Effector CD4-positive, alpha-beta T cell (primary cell): Measurements from ENCODE around the gene EIF3I.

Experiments
- DNase-seq: peaks from one replicate; pipeline ENCODE4 v3.0.0-alpha.2; 2020
- total RNA-seq: gene quantifications from one replicate; lab custom pipeline; 2026; lab: John Stamatoyannopoulos, UW

EIF3I gene
- 99.8 reads per million, percentile 82 among the genes with 10 or more reads in this experiment for total RNA-seq

DNA sequence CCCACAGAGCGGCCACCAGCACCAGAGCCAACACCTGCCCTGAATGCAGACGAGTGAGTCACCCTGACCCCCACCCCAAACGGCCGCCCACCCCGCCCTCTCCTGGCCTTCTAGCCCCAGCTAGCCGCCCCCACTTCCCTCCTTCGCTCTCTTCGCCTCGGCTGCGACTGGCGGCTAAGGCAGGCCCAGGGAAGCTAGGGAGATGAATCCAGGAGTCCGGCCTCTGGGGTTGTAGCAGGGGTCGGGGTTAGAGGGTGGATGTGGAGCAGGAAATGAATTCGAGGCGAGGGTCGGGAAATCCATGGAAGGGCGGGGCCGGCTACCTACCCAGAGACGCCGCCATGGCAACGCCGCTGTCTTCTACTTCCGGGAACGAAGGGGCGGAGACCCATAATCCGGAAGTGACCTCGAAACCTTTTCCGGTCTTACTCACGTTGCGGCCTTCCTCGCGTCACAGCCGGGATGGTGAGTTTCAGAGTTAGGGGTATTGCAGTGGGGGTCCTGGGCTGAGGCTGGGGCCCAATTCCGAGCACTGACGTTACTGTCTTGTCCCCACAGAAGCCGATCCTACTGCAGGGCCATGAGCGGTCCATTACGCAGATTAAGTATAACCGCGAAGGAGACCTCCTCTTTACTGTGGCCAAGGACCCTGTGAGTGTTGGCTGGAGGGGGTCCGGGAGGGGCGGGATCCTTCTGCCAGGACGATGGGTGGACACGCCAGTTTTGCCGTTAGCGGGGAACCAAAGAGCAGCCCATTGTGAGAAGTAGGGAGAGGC, at the start of gene EIF3I, which contains the start of gene TMEM234:
Gene EIF3I (plus strand): TSS at position 428 of the 776 bp plus-strand sequence. CDS start 35 bp downstream, at position 463.
Gene TMEM234 (minus strand): TSS at position 374 of the 776 bp plus-strand sequence. CDS start 31 bp downstream, at position 343.
- peak; percentile 90 for DNase-seq

DNA sequence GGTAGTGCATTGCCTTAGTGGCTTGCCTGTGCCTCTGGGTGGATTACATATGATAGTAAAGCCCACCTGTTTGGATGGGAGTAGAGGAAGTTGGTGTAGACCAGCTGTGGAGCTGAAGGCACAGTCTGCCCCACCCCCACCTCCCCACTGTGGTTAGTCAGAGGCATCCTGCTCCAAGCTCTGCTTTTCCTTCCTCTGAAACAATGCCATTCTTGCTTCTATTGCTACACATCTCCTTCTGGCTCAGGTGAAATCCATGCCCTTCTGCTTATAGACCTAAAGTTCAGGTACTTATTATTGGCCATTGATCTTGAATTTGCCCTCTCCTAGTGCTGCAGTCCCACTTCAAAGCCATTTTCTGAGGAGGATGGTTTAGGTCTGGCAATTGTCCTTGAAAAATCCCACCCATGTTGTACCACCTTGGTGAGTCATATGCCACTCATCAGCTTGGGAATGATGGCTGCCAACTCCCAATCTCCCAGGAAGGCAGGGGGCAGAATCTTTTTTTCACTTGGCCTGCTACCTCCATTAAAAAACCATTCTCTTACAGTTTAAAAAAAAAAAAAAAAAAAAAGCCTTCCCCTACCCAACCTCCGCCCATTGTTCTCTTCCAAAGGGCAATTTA, 49.5 kb upstream of the EIF3I start:
- DNase-seq: no peak

DNA sequence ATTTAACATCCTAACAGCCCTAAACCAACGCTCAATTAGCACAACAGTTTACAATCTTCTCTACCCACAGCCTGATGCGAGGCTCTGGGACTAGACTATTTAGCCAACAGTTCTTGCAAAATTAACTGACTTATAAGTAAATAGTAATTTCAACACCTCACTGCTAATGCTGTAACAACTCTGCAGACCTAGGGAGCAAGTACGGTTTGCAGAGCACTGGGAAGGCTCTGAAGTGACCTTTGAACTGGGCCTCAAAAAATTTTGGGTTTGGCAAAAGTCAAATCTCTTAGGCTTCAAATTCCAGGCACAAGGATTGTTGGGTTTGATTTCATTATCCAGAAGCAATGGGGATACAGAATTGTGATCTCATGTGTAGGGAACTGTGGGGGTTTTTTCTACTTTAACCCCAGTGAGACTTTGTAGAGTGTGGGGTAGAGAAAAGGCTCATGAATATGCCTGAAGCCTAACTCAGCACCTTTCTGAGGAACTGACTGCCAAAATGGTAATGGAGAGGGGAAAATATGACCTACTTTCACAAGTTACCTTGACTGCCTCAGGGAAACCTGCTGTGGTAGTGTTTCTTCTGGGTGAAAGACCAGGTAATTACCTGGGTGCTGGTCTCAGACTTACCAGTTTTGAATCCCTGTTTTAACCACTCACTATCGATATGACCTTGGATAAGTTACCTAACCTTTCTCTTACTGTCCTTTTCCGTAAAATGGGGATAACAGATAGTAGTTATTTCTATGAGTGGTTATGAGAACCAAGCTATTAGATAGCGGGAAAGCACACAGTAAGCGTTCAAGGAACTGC, 43.6 kb upstream of the EIF3I start:
- DNase-seq: no peak

DNA sequence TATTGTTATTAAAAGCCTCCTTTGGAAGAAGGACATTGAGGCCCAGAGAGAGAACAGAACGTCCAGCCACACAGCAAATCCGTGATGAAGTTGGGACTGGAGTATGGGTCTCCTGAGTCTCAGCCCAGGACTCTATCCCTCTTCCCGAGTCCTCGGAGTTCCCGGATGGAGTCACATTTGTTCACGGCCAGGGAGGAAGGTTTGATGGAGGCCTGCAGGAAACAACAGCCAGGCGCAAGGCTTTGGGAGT, 43.1 kb upstream of the EIF3I start:
- DNase-seq: no peak

DNA sequence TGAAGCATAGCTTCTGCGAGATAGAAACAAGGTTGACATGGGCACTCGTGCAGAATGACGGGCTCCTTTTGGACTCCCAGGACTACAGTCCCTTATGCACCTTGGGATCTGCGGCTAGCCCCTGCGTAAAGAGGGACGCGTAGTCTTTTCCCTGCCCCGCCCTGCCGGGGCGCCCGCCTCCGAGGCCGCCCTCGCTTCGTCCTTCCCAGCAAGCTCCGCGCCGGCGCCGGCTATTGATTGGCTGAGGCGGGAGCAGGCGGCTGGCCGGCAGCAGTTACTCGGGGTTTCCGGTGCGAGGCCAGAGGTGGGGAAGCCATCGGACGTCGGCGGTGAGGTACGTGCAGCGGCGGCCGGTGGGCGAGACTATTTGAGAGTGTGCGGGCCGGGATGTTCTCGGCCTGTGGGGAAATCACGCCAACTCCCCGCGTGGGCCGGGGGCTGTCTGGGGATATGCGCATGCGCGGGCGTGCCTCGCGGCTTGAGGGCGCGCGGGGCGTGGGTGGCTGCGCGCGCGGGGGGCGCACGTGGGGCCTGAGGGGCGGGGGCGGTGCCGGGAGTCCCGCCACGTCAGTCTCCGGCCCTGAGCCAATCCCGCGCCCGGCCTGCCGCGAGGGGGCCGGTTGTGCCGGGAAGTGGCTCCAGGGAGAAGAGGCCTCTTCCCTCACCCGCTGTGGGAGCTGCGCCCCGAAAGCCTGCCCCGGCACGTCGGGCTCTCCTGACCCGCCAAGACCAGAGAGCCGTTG, 42.6 kb upstream of the EIF3I start, which contains the start of gene TXLNA:
Gene TXLNA (plus strand): TSS at position 233 of the 743 bp plus-strand sequence. CDS start 671 bp downstream, outside the sequence.
- peak; percentile 82 for DNase-seq

DNA sequence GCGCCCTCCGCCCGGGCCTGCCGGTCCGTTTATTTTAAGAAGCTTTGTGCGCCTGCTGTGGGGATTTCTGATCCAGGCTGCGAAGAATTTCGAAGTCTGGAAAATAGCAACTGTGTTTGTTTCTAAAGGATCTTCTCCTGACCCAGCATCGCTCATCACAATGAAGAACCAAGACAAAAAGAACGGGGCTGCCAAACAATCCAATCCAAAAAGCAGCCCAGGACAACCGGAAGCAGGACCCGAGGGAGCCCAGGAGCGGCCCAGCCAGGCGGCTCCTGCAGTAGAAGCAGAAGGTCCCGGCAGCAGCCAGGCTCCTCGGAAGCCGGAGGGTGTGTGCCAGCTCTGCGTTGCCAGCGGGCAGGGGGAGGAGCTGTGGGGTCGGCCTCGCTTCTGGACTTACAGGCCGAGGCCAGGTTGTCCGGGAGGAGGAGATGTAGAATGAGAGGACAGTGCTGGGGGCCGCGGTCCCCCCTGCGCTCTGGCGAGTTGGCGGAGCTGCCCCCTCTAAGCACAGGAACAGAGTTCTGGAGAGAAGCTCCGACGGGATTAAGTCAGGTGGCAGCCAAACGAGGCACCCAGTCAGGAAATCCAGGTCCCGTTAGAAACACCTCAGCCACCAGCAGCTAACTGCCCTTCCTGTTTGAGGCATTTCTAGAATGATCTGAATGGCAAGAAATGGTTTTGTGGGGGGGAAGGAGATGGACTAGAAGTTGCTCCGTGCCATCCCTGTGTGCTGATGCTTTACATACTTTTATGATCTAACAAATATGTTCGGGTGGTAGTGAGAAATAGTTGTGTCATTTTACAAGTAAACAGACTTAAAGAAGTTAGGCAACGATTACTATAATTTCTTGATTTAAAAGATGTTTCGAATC, 41.8 kb upstream of the EIF3I start:
- no peak for DNase-seq

DNA sequence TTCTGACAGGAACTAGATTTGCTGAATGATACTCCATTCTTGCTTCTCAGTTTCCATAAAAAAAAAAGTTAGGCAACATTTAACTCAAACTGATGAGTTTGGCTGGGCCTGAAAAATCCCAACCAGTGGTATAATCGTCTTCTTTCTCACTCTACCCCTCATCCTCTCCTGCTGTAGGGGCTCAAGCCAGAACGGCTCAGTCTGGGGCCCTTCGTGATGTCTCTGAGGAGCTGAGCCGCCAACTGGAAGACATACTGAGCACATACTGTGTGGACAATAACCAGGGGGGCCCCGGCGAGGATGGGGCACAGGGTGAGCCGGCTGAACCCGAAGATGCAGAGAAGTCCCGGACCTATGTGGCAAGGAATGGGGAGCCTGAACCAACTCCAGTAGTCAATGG, 41.1 kb upstream of the EIF3I start:
- DNase-seq: no peak

DNA sequence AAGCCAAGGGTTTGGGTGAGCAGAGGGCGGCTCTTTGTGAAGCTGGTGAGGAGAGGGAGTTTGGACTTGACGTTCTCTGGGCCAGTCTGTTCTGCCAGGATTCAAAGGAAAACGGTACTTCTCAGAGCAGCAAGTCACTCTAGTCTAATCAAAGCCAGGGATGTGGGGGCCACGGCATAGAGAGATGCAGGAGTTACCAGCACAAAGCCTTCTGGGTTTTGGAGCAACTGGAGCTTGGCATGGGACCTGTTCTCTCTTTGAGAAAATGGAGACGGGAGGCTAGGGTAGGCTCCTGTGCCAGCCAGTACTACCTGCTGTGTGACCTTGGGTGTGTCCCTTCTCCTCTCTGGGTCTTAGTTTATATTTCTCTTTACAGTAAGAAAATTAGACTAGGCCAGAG, 40.6 kb upstream of the EIF3I start:
- no peak for DNase-seq

DNA sequence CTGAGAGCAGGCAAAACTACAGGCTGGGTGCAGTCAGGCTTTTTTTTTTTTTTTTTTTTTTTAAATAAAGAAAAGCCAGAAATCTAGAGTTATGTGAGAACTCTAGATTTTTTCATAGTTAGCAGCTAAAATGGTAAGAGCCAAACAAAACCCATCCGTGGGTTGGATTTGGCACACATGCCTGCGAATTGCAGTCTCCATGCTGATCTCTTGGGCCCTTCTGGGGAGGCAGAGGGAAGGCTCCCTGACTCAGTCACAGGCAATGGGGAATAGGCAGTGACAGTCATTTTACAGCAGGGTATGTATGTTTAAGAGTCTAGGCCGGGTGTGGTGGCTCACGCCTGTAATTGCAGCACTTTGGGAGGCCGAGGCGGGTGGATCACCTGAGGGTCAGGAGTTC, 40.1 kb upstream of the EIF3I start:
- DNase-seq: no peak

DNA sequence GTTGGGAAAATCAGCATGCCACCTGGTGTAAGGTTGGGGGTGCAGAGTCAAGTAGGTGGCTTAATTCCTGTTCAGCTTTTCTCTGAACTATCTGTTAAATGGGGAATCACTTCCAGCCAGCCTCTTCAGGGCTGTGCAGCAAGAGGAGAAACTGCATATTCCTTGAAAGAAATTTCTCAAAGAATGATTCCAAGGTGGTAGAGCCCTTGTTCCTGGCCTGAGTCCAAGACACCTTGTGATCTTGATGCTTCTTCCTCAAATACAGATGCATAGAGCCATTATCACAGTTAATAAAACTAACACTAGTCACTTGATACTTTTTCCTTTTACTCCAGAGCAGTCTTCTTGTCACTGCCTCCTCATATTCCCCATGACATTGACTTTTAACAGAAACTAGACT, 37.6 kb upstream of the EIF3I start:
- DNase-seq: no peak

DNA sequence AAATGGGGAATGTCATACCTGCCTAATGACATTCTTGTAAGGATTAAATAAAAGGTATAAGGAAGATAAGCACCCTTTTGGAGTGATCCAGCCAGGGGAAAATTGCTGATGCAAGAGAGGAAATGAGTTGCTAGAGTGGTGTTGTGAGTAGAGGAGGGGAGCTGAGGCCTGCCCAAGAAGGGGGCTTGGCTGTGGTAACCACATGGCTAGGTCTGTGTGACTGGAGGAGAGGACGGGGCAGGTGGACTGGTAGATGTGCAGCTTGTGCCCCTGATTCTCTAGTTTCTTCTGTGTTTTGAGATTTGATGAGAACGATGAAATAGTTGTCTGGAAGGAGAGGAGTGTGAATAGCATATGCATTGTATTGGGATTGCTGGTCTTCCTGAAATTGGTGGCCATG, 36.1 kb upstream of the EIF3I start:
- no peak for DNase-seq

DNA sequence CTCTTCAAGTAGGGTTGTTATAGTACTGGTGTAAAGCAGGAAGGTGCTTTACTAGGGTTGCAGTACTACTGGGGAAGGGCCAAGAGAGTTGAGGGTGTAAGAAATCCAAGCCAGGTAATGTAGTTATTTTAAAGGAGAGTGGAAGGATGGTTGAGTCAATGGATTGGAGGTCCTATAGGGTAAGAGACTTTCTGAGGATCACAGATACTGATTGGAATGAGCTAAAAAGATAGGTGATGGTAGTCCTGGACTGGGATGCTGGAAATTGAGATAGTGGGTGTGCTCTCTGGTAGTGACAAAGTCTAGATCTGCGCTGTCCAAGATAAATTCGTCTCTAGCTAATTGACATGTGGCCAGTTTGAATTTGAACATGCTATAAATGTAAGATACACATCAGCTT, 35.7 kb upstream of the EIF3I start:
- no peak for DNase-seq

DNA sequence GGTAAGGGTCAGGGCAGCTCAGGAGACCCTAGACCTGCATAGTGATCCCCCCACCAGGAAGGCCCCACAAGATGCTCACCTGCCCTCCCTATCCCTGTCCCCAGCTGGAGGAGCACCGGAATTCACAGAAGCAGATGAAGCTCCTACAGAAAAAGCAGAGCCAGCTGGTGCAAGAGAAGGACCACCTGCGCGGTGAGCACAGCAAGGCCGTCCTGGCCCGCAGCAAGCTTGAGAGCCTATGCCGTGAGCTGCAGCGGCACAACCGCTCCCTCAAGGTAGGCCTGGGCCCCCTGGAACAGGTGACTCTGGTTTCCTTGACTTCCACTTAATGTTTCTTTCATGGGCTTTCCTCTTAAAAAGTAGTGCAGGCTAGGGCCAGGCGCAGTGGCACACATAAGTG, 34.4 kb upstream of the EIF3I start:
- DNase-seq: no peak

DNA sequence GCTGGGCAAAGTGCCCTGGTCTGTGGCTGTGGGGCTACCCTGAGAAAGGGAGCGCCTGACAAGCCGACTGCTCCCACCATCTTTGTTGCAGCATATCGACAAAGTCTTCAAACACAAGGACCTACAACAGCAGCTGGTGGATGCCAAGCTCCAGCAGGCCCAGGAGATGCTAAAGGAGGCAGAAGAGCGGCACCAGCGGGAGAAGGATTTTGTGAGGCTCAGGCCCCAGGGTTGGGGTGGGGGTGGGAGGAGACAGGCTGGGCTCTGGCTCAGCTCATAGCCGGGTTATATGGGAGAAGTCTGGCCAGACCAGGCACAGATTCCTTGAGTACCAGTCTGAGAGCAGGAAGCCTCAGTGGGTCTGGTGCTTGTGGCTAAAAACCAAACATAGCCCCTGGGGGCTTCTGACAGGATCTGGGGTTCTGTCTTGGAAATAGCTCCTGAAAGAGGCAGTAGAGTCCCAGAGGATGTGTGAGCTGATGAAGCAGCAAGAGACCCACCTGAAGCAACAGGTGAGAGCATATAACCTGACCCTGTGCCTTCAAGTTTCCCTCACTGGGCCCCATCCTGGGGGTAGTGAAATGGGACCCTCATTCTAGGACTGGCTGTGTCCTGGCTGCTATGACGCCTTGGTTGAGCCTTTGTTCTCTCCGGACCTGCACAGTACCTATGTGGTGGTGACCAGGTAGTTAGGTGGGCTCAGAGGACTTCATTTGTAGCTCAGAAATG, 29.8 kb upstream of the EIF3I start:
- DNase-seq: no peak

DNA sequence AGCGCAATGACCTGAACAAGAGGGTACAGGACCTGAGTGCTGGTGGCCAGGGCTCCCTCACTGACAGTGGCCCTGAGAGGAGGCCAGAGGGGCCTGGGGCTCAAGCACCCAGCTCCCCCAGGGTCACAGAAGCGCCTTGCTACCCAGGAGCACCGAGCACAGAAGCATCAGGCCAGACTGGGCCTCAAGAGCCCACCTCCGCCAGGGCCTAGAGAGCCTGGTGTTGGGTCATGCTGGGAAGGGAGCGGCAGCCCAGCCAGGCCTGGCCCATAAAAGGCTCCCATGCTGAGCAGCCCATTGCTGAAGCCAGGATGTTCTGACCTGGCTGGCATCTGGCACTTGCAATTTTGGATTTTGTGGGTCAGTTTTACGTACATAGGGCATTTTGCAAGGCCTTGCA, 27.2 kb upstream of the EIF3I start:
- DNase-seq: no peak

DNA sequence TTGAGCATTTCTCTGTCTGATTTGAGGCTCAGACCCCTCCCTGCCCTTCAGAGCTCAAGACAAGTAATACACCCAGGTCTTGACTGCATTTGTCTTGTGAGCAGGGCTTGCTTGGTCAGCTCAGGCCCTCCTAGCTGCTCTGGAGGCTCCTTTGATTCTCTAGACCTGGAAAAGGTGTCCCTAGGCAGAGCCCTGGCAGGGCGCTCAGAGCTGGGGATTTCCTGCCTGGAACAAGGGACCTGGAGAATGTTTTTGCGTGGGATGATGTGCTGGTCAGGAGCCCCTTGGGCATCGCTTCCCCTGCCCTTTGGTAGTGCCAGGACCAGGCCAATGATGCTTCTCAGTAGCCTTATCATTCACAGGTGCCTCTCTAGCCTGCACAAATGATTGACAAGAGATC, 26.7 kb upstream of the EIF3I start:
- DNase-seq: no peak

DNA sequence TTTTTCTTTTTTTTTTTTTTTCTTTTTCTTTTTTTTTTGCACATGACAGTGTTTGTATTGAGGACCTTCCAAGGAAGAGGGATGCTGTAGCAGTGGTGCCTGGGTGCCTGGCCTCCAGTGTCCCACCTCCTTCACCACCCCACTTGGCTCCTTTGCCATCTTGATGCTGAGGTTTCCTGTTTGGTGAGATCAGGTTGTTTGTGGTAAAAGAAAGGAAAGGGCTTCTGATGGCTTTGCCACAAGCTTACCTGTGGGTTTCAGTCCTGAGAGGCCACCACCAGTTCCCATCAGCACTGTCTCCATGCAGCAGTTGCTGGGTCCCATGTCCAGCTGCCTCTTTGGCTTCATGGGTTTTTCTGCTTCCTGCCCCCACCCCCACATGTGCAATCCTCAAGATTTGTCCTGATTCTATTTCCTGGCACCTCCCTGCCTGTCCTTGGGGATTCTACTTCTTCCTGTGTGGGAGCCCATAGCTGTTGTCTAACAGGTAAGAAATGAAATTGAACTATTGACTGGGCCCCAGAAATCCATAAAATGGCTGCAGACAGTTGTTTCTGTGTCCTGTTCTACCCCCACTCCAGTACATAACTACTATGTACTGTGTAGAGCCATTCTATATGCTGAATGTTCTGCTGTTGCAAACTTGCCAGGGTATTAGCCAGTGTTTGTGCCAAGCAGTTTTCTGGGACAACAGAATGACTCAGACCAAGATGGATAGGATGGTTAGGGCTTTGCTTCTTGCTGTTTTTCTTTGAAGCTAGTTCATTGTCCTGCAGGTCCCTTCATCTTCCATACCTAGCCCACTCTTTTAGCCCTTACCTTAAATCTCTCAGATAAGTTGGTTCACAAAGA, 26.0 kb upstream of the EIF3I start:
- DNase-seq: no peak

DNA sequence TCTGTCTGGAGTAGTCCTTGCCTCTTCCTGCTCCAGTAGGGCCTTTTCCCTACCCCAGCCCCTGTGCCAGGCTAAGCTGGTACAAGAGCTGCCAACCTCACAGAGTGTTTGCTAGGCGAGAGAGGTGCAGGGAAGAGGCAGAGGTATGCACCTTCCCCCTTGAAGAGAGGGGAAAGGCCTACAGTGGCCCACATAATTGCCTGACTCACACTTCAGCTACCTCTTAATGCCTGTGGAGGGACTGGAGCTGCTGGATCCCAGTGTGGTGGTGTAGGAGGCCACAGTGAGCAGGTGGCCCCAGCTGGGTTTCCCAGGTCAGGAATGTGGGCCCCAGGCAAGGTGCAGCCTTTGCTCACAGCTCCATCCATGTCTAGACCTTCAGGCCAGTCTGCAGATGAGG, 25.1 kb upstream of the EIF3I start:
- DNase-seq: no peak

DNA sequence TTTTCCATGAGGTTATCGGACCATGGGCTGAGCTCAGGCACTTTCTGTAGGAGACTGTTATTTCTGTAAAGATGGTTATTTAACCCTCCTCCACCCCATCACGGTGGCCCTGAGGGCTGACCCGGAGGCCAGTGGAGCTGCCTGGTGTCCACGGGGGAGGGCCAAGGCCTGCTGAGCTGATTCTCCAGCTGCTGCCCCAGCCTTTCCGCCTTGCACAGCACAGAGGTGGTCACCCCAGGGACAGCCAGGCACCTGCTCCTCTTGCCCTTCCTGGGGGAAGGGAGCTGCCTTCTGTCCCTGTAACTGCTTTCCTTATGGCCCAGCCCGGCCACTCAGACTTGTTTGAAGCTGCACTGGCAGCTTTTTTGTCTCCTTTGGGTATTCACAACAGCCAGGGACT, 24.4 kb upstream of the EIF3I start:
- no peak for DNase-seq
